ENCODE results near the gene DCAF15.

DCAF15 gene

DNA sequence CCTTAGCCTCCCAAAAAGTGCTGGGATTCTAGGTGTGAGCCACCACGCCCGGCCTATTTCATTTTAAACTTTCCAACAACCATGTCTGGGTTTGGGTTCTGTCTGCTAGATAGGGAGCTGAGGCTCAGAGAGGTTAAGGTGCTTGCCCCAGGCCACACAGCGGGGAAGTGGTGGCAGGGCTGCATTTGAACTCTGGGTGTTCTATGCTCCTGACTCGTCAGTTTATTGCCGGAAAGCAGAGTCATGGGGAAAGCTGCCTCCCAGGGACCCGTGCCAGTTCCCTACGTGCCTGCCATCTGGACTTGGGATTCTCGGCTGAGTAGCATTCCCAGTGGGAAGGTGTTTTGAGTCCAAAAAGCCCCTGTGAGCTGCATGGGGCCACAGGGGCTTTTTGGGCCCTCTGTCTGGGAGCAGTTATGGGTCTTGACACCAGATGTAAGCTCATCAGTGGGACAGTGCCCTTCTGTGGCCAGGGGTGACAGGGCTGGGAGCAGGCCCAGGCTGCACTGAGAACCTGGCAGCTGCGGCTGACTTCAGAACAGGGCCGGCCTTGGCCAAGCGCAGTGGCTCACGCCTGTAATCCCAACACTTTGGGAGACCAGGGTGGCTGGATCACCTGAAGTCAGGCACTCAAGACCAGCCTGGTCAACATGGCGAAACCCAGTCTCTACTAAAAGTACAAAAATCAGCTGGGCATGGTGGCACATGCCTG lies 42.9 kb downstream of the DCAF15 start:
- DNase-seq (ENCODE audit: low read depth, low spot score), result no peak

DNA sequence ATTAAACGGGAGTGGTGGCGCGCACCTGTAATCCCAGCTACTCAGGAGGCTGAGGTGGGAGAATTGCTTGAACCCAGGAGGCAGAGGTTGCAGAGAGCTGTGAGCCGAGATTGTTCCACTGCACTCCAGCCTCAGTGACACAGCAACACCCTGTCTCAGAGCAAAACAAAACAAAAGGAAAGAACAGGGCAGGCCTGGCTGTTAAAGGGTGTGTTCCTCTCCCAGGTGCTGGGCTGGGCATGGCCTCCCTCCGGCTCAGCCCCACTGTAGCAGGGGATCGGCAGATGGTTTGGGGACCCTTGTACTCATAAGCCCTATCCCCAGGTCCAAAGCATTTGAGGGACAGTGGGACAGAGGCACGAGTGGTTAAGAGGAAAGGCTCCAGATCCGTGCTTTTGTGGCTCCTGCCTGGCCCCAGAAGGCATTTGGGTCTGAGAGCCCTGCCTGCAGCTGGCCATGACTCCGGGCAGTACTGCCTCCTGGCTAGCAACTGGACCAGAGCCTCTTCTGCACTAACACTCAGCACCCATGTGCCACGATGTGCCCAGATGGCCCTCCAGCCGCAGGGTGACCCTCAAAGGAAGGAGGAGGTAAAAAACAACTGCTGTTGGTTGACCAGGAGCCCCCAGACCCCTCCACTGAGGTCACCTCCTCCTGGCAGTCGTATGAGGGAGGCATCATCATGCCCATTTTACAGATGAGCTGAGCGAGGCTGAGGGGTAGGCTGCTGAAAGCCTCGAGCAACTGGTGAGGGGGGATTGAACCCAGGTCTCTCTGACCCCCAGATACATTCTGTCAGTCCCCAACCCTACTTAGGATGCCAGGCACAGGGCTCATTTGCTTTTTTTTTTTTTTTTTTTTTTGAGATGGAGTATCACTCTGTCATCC lies 43.8 kb downstream of the DCAF15 start:
- DNase-seq (ENCODE audit: low read depth, low spot score), result no peak

DNA sequence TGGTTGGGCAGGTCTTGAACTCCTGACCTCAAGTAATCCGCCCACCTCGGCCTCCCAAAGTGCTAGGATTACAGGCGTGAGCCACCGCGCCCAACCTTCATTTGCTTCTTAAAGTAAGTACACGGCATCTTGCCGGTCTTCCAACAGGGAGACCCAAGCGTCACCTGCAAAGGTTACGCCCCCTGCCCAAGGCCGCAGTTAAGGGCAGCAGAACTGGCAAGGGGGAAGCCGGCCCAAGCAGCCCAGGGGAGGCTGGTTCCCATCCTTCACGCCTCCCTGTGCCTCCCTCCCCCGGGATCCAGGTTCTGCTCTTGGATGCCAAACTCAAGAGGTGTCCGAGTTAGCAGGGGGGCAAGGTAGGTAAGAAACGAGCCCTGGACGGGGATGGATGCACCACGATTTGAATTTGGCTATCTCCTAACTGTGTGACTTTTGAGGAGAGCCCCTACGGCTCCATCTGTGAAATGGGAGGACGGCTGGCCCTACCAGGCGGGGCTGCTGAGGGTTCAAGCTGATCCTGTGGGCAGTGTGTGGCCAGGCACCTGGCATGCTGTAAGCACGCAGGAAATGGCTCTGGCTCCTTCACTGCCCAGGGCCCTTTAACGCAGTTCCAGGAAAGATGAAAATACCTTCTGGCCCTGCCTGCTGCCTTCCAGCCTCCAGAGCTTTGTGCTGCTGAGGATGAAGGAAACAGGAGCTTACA lies 44.8 kb downstream of the DCAF15 start:
- DNase-seq (ENCODE audit: low read depth, low spot score), result no peak

DNA sequence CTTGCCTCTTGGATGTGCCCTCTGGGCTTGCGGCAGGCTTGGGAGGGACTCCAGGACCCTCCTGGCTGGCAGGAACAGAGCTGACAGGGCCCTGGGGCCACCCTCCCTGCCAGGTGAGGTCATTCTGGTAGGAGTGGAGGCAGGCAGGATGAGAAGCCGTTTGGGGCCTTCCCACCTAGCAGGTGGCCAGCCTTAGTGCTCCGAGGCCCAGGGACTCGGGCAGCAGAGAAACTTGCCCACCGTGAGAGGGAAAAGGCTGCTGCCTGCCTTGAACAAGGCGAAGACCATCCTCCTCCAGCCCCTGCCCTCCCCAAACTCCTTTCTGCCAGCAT lies 45.3 kb downstream of the DCAF15 start:
- DNase-seq (ENCODE audit: low read depth, low spot score), result no peak

DNA sequence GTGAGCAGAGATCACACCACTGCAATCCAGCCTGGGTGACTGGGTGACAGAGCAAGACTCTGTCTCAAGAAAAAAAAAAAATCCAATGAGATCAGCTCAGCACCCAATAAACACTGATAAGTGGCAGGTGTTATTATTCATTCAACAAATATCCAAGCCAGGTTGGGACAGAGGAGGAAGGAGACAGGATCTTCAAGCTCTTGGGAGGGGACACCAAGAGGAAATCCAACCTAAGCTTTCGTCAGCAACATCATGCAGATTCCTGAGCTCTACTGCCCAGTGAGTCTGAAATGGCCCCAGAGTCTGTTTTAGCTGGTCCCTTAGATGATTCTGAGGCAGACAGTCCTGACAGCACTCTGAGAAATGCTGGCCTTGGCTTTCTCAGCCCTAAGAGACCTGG lies 46.1 kb downstream of the DCAF15 start:
- DNase-seq (ENCODE audit: low read depth, low spot score), result no peak

DNA sequence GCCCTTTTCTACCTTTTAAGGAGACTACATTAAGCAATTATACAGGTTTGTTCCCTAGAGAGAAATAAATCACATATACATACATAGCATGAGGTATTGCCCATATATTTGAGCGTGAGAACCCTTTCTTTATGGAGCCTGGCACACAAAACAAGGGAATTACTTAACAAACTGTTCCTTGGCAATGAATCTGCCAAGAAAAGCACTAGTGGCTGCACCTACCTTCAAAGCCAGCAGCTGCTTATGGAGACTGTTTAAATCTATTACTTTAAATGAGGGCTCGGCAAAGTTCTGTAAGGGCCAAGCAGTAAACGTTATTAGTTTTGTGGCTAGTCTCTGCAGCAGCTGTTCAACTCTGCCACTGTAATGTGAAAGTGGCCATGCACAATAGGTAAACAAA lies 46.8 kb downstream of the DCAF15 start:
- no peak for DNase-seq (ENCODE audit: low read depth, low spot score)

DNA sequence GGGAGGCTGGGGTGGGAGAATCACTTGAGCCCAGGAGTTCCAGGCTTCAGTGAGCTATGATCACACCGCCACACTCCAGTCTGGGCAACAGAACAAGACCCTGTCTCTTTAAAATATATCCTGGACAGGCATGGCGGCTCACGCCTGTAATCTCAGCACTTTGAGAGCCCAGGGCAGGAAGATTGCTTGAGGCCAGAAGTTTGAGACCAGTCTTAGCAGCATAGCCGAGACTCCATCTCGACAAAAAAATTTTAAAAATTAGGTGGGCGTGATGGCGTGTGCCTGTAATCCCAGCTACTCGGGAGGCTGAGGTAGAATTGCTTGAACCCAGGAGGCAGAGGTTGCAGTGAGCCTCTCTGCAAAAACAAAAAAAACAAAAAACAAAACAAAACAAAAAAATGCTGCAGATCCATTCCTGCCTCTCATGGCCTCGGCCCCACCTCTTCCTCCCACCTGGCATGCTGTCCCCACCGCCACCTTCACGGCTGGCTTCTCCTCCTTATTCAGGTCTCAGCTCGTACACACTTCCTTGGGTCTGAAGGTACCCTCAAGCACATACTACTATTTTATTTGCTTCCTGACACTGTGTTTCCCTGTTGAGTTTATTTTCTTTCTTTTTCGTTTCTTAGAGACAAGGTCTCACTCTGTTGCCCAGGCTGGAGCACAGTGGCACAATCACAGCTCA lies 48.5 kb downstream of the DCAF15 start:
- no peak for DNase-seq (ENCODE audit: low read depth, low spot score)

DNA sequence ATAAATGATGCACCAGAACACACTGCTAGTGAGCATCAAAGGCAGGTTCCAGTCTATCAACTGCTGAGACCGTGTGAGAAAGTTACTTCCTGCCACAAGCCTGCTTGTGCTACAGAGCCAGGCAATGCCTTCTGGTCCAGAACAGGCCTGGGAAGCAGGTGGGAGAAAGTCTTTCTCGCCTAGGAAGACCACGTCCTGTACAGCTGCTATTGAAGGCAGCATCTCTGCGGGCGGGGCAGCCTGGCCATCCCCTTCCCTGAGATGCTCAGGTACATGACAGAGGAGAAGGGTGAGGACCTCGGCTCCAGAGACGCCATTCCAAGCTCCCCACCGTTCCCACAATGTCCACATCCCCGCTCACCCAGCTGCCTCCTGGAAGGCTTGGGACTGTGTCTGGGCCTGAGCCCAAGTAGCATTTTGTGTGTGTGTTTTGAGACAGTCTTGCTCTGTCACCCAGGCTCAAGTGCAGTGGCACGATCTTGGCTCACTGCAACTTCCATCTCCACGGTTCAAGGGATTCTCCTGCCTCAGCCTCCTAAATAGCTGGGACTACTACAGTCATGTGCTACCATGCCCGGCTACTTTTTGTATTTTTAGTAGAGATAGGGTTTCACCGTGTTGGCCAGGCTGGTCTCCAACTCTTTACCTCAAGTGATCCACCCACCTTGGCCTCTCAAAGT lies 50.4 kb downstream of the DCAF15 start:
- no peak for DNase-seq (ENCODE audit: low read depth, low spot score)

DNA sequence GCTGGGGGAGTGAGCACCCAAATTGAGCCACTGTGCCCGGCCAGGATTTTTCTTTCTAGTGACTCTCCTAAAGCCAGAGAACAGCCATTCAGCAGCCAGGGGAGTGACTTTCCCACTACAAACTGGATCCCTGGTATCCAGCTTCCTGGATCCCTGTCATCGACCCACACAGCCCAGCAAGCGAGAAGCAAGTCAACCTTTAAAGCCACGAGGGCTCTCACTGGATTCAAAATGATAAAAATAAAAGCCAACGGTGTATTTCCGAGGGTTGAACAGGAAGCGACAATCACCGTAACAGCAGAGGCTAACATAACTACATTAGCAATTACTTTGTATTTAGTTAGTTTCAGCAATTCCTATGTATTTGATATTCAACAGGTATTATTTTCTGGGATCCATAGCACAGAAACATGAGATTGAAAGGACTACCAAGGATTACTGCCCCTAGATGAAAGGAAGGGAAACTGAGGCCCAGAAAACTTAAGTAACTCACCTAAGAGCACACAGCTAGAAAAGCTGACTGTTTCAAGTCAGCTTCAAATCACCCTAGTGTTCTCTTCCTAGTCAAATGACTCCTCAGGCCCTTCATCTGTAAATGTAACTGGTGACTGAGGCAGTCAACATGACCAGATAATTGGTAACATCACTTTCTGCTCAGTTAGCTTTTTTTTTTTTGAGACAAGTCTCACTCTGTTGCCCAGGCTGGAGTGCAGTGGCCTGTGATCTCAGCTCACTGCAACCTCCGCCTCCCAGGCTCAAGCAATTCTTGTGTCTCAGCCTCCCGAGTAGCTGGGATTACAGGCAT lies 51.1 kb downstream of the DCAF15 start:
- DNase-seq (ENCODE audit: low read depth, low spot score), result no peak

DNA sequence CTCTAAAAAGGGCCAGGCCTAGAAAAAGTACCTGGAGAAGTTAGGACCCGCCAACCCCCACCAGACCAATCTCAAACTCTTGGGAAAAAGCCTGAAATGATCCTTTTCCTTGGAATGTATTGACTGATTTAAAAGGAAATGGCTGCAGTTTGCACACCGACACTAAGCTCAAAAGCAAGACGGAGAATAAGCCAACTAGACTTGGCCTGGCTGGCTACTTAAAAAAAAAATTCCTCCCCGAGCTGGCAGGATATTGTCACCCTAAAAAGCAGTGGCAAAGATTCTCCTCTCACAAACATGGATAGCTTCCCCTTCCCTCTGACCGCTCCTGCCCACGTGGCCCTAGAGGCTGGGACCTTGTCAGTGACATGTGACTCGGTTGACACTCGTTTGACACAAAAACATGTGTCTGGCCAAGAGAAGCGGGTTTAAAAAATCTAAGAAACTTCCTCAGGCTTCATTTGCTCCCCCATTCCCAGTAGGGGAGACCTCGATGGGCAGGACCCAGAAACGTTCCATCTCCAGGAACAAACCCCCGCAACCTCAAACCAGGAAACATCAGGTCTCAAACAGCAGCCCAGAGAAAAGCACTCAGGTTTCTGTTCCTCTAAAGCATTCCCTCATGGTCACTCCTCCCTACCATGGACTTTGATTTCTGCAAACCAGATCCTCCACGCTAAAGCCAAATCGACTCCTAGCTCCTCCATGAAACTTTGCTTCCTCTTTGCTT lies 52.5 kb downstream of the DCAF15 start:
- DNase-seq (ENCODE audit: low read depth, low spot score), result no peak

DNA sequence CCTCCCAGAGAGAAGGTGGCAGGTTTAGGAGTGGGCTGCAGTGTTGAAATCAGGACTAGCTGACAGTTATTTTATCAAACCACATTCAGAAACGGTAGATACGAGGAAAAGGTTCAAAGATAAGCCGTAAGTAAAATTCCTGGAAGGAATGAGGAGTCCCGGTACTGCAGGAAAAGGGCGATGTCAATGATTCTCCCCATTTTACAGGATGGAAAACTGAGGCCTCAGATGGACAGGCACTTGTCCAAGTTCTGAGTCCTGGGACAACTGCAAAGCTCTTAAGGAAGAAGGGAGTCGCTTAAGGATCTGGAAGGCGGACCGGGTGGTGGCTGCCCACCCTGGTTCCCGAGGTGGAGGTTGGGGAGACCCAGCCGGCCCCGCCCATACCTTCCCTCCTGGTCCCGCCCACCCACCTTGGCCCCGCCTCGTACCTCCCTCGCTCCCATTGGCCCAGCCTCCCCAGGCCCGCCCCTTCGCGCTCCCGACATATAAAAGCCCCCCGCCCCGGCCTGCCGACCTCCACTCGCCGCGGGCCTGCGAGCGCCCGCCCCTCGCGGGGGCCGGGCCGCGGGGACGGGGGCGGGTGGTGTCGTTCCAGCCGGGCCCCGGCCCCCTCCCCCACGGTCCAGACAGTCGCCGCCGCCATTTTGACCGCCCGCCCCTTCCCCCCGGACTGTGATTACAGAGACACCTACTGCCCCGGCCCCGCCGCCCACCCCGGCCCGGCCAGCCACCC lies 53.2 kb downstream of the DCAF15 start:
- no peak for DNase-seq (ENCODE audit: low read depth, low spot score)

DNA sequence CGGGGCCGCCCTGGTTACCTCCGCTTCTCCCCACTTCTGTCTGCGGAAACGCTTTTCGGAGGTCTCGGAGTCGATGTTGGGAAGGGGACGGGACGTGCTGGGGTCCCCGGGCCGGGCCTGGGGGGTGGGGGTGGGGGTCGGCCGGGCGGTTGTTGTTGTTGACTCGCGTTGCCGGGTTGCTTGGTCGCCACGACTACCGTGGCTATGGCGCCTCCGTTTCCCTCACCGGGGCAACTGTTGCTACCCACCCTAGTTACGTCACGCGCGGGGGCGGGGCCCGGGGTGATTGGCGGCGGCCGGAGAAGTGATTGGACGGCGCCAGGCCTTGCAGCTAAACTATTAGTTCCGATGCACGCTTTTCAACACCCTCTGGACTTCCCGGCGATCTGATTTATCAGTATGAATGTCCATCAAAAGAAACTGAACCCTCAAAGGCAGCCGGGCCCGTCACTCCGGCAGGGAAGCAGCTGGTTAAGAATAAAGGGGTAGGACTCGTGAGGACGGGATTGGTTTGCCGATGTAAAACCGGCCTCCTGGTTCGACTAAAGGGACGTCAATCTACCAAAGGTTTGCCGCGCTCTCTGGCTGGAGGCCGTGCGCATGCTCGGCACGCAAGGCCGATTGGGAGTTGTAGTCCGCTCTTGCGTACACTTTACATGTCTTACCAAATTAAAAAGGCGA lies 53.9 kb downstream of the DCAF15 start, which contains the start of gene RFX1:
TSS of gene RFX1 (minus strand) at position 236 of the 681 bp plus-strand sequence. CDS start 12,477 bp downstream, outside the sequence.
- peak; percentile 99 for DNase-seq (ENCODE audit: low read depth, low spot score)

DNA sequence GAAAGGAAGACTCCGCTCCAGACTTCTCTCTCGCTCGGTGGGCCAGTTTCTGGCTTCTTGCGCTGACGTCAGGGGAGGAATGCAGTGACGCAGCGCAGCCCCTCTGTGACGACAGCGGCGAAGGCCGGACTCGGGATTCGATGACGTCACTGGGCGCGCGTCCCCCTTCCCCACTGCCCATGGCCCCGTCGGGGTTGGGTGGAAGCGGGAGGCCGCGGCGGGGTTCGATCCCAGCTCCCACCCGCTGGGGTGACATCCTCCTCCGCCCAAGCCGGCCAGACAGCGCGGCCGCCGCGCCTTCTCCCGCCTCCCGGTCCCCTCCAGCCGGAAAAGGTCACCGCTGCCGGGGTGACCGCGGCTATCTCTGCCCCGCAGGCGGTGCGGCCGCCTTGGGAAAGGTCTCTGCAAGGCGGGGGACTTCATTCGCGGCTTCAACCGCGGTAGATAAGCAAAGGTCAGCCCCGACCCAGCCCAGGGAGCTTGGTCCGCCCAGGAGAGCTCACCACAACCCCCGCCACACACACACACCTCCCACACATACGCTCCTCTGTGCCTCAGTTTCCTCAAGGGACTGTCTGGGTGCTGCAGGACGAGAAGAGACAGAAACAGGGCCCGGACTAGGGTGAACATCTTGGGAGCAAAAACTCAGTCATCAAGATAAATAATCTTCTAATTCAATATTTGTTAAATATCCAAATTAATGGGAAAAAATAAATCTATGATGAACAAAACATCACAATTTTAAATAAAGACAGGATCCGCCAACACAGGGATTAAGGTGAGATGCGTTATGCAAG lies 54.7 kb downstream of the DCAF15 start:
- no peak for DNase-seq (ENCODE audit: low read depth, low spot score)

All from iPS DF 19.7 (cell line).